Left ventricle myocardium inferior (tissue), 1 donor: ENCODE data around the gene SLC22A3. TPM values are rescaled to one million over a fixed set of nuclear protein-coding genes. Genes with fewer than 3 reads are reported as not detected.
"Not testable (repeated sequence)": the region's sequence is repeated elsewhere in the genome, so short reads cannot be mapped to it uniquely, and the experiment has no call there.

Experiments used
- DNase-seq: peaks from one replicate; pipeline ENCODE4 v3.0.0-alpha.2; 2020
- H3K27ac ChIP-seq: fragments of 200-600 bp; replicated peaks from 2 replicates; pipeline ENCODE4 v1.8.0; 2021
- H3K27me3 ChIP-seq: fragments of 200-600 bp; 2 replicates; pipeline ENCODE4 v1.8.0; 2021; ENCODE audit warnings: low read depth
- H3K36me3 ChIP-seq: fragments of 200-600 bp; 2 replicates; pipeline ENCODE4 v1.8.0; 2021
- H3K4me1 ChIP-seq: fragments of 200-600 bp; 2 replicates; pipeline ENCODE4 v1.8.0; 2021
- H3K4me3 ChIP-seq: fragments of 200-600 bp; 2 replicates; pipeline ENCODE4 v1.8.0; 2021; ENCODE audit warnings: mild to moderate bottlenecking, moderate library complexity
- H3K9me3 ChIP-seq: fragments of 200-600 bp; replicated peaks from 2 replicates; pipeline ENCODE4 v1.8.0; 2021
- intact Hi-C: fragments of 100-400 bp; cut with micrococcal nuclease; formaldehyde crosslinking; loops from one replicate; pipeline ENCODE4 v1.11.0; 2022
- total RNA-seq: library from RNA; stranded (reverse); fragmentation: NEBNext Ultra II Directional; extraction: Animal tissue kit (Norgen Biotek cat#: 25700); gene quantifications from one replicate; pipeline ENCODE4 v1.2.1, GENCODE V29; 2021
- TF ChIP-seq, protein P1 (sequence below): fragments of 200-600 bp; IDR thresholded peaks from 2 replicates; pipeline ENCODE4 v1.8.0; 2021; ENCODE audit warnings: antibody characterized with exemption, mild to moderate bottlenecking, borderline replicate concordance
- donor health status: DM: no; HTN: yes; CAD: no; lungs with severe emphysema.

SLC22A3 gene
- total RNA-seq, 1 donor from 2014 or later: 1.0 TPM

DNA sequence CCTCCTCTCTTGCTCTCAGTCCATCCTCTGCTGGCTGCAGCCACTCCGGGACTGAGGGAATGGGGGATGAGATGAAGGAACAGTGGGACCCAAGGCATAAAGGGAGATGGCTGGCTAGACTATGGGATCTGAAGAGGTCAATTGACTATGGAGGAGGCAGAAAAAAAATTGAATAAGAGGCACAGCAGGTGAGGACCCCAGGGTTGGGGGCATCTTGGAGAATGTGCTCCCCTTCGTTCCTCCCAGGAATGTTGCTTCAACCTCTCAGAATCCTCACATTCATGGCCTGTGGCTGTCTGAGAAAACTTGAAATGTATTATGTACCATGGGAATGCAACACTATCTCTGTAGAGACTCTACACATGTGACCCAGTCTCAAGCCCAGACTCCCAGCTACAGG is 121.0 kb downstream of the SLC22A3 start:
- H3K4me3 ChIP-seq: no peak overlapping the region
- no peaks in the 10 kb centered on the region for H3K36me3 ChIP-seq
- no peaks in the 10 kb centered on the region for H3K9me3 ChIP-seq
- peaks cover 13% of the 10 kb centered on the region for H3K27me3 ChIP-seq
- TF ChIP-seq, protein P1, sequence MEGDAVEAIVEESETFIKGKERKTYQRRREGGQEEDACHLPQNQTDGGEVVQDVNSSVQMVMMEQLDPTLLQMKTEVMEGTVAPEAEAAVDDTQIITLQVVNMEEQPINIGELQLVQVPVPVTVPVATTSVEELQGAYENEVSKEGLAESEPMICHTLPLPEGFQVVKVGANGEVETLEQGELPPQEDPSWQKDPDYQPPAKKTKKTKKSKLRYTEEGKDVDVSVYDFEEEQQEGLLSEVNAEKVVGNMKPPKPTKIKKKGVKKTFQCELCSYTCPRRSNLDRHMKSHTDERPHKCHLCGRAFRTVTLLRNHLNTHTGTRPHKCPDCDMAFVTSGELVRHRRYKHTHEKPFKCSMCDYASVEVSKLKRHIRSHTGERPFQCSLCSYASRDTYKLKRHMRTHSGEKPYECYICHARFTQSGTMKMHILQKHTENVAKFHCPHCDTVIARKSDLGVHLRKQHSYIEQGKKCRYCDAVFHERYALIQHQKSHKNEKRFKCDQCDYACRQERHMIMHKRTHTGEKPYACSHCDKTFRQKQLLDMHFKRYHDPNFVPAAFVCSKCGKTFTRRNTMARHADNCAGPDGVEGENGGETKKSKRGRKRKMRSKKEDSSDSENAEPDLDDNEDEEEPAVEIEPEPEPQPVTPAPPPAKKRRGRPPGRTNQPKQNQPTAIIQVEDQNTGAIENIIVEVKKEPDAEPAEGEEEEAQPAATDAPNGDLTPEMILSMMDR: no peak
- H3K4me1 ChIP-seq: no peaks in the 10 kb centered on the region
- H3K27ac ChIP-seq: no peak overlapping the region
- DNase-seq: no peak
- intact Hi-C loops: no loop called here

GRCh38 chr6:160476056-160476455 is 127.9 kb downstream of the SLC22A3 start:
- H3K27ac ChIP-seq, DNase-seq, H3K27me3 ChIP-seq, H3K36me3 ChIP-seq, intact Hi-C loops, H3K4me3 ChIP-seq, H3K9me3 ChIP-seq, H3K4me1 ChIP-seq: not testable (repeated sequence)

GRCh38 chr6:160477072-160477471 is 128.9 kb downstream of the SLC22A3 start:
- H3K27ac ChIP-seq, H3K27me3 ChIP-seq, H3K4me1 ChIP-seq, DNase-seq, H3K36me3 ChIP-seq, H3K4me3 ChIP-seq, intact Hi-C loops: not testable (repeated sequence)
- H3K9me3 ChIP-seq: peaks cover 13% of the 10 kb centered on the region

DNA sequence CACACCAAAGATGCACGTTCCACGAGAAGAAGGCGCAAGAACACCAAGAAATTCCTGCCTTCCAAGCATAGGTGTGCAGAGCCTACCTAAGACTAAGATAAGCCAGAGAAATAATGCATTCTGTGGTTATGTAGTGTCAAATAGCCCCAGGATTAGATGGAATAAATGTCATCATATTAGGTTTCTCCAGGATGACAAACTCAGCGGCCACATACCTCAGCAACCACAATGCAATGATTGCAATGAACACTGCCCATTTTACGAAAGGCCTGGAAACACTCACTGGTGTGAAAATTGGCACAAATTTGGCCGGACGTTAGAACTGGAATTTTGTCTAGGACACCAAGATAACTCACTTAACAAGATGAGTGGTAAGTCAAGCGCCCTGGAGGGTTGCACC is 129.7 kb downstream of the SLC22A3 start:
- Histone ChIP-seq H3K27ac (no peak overlapping the region), H3K27me3 (no peaks in the 10 kb centered on the region), H3K4me3 (no peak overlapping the region), H3K36me3 (no peaks in the 10 kb centered on the region), H3K9me3 (peaks cover 13% of the 10 kb centered on the region), H3K4me1 (no peaks in the 10 kb centered on the region)
- no peak for DNase-seq
- intact Hi-C loops: no loop called here
- TF ChIP-seq, protein P1: no peak

DNA sequence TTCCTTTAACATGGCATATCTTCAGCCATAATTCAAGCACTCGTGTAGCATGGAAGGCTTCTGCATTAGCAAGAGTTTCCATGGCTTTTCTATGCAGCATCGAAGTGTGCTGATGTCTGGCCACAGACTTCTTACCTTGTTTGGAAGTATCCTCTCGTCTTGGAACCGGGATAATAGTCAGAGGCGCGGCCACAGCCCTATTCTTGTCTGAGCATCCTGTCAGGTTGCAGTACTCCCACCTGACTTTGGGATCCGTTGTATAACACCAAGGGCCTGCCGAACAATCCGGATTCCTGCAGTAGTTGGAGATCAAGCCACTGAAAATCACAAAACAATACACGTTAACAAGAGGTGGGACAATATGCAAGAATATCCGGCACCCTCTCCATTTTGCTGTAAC is 138.9 kb downstream of the SLC22A3 start:
- H3K4me1 ChIP-seq: no peaks in the 10 kb centered on the region
- TF ChIP-seq, protein P1: no peak
- no peaks in the 10 kb centered on the region for H3K9me3 ChIP-seq
- no peaks in the 10 kb centered on the region for H3K27me3 ChIP-seq
- no peak overlapping the region for H3K27ac ChIP-seq
- H3K4me3 ChIP-seq: no peak overlapping the region
- no peaks in the 10 kb centered on the region for H3K36me3 ChIP-seq
- intact Hi-C loops: no loop called here
- no peak for DNase-seq

GRCh38 chr6:160489091-160489490 is 140.9 kb downstream of the SLC22A3 start:
- TF ChIP-seq, protein P1: no peak
- DNase-seq: no peak
- intact Hi-C loops: no loop called here
- Histone ChIP-seq H3K4me1 (no peaks in the 10 kb centered on the region), H3K4me3 (no peak overlapping the region), H3K9me3 (no peaks in the 10 kb centered on the region), H3K27ac (no peak overlapping the region), H3K36me3 (no peaks in the 10 kb centered on the region), H3K27me3 (no peaks in the 10 kb centered on the region)

DNA sequence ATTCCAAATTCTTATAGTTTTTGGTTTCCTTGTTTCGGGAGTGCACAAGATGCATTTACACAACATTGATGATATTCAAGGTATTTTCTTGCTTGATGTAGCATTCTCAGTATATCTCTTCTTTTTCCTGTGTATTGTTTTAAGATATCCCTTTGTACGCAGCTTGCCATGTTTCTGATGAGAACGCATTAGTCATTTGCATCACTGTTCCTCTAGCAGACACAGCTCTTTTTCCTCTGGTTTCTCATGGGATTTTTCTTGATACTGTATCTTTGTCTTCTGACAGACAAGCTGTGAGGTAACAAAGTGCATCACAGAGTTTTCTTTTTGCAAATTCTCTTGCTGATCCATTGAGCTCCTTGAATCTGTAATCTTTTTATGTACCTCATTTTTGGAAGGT is 146.4 kb downstream of the SLC22A3 start:
- Histone ChIP-seq H3K27ac (no peak overlapping the region), H3K9me3 (no peaks in the 10 kb centered on the region), H3K27me3 (peaks cover 7% of the 10 kb centered on the region), H3K4me1 (no peaks in the 10 kb centered on the region), H3K4me3 (no peak overlapping the region), H3K36me3 (no peaks in the 10 kb centered on the region)
- TF ChIP-seq, protein P1: no peak
- intact Hi-C loops: no loop called here
- DNase-seq: no peak
